WERI-Rb-1 (cell line): ENCODE measurements around the gene H2AZ2.
"Not testable (repeated sequence)": the region's sequence is repeated elsewhere in the genome, so short reads cannot be mapped to it uniquely, and the experiment has no call there.

Experiments used
- DNase-seq: peaks from one replicate; pipeline ENCODE4 v3.0.0-alpha.2; 2020
- H3K27ac ChIP-seq: fragments of 250-450 bp; sonication (Bioruptor Pico); 2 replicates; pipeline ENCODE4 v1.5.1; 2020; ENCODE audit warnings: mild to moderate bottlenecking, moderate library complexity
- H3K27me3 ChIP-seq: fragments of 250-450 bp; sonication (Bioruptor Pico); 2 replicates; pipeline ENCODE4 v1.5.1; 2021; ENCODE audit warnings: mild to moderate bottlenecking, low read depth, moderate library complexity; ENCODE audit not compliant: insufficient read depth, severe bottlenecking
- H3K36me3 ChIP-seq: fragments of 250-450 bp; sonication (Bioruptor Pico); 2 replicates; pipeline ENCODE4 v1.5.1; 2020; ENCODE audit warnings: mild to moderate bottlenecking, moderate library complexity
- H3K4me3 ChIP-seq: 2 replicates; pipeline ENCODE4 v1.5.1; 2011; ENCODE audit warnings: low read depth, mild to moderate bottlenecking, control low read depth, low read length
- H3K9me3 ChIP-seq: fragments of 250-450 bp; sonication (Bioruptor Pico); 2 replicates; pipeline ENCODE4 v1.5.1; 2021; ENCODE audit warnings: mild to moderate bottlenecking, moderate library complexity; ENCODE audit not compliant: severe bottlenecking
- CTCF ChIP-seq: IDR thresholded peaks from 2 replicates; pipeline ENCODE4 v1.5.1; 2011; ENCODE audit warnings: low read depth, mild to moderate bottlenecking, control low read depth, inconsistent platforms, low read length

H2AZ2 gene

GRCh38 chr7:44849259-44849884 lies 1.5 kb upstream of the H2AZ2 start:
- no peaks in the 10 kb centered on the region for H3K27me3 ChIP-seq
- peak overlapping the region; percentile 70 for H3K4me3 ChIP-seq
- TF ChIP-seq CTCF: no peak
- no peaks in the 10 kb centered on the region for H3K9me3 ChIP-seq
- H3K36me3 ChIP-seq: no peaks in the 10 kb centered on the region; the same call in 1 of the 2 replicates
- peak overlapping the region; percentile 100 for H3K27ac ChIP-seq
- DNase-seq: no peak

- peak; percentile 85 for DNase-seq
- peaks cover 8% of the 10 kb centered on the region for H3K36me3 ChIP-seq
- peak overlapping the region; percentile 96 for H3K27ac ChIP-seq
- TF ChIP-seq CTCF: peak; percentile 84
- H3K9me3 ChIP-seq: no peaks in the 10 kb centered on the region
- H3K27me3 ChIP-seq: no peaks in the 10 kb centered on the region
- peak overlapping the region; percentile 94 for H3K4me3 ChIP-seq
Observed at GRCh38 chr7:44847509-44847919, 373 bp downstream of the H2AZ2 start.

GRCh38 chr7:44846816-44847508 lies 925 bp downstream of the H2AZ2 start:
- Histone ChIP-seq H3K36me3 (peaks cover 14% of the 10 kb centered on the region), H3K27me3 (no peaks in the 10 kb centered on the region), H3K9me3 (no peaks in the 10 kb centered on the region), H3K4me3 (peak overlapping the region; percentile 94), H3K27ac (peak overlapping the region; percentile 96)
- no peak for TF ChIP-seq CTCF
- DNase-seq: no peak

GRCh38 chr7:44846390-44846789 lies 1.5 kb downstream of the H2AZ2 start:
- not testable (repeated sequence) for H3K27me3 ChIP-seq, H3K27ac ChIP-seq, H3K9me3 ChIP-seq, DNase-seq
- peak overlapping the region; percentile 94 for H3K4me3 ChIP-seq
- H3K36me3 ChIP-seq: peaks cover 20% of the 10 kb centered on the region

GRCh38 chr7:44845451-44845850 lies 2.4 kb downstream of the H2AZ2 start:
- H3K9me3 ChIP-seq: no peaks in the 10 kb centered on the region
- H3K27me3 ChIP-seq: no peaks in the 10 kb centered on the region
- DNase-seq: no peak
- H3K4me3 ChIP-seq: no peak overlapping the region
- no peak overlapping the region for H3K27ac ChIP-seq
- H3K36me3 ChIP-seq: peaks cover 29% of the 10 kb centered on the region
- TF ChIP-seq CTCF: no peak

GRCh38 chr7:44843440-44843839 lies 4.4 kb downstream of the H2AZ2 start:
- H3K4me3 ChIP-seq, H3K9me3 ChIP-seq, H3K27me3 ChIP-seq, DNase-seq, H3K27ac ChIP-seq: not testable (repeated sequence)
- H3K36me3 ChIP-seq: peaks cover 49% of the 10 kb centered on the region

- not testable (repeated sequence) for H3K4me3 ChIP-seq, H3K27ac ChIP-seq, H3K9me3 ChIP-seq, H3K27me3 ChIP-seq
- peaks cover 55% of the 10 kb centered on the region for H3K36me3 ChIP-seq
- peak; percentile 78 for DNase-seq
Observed at GRCh38 chr7:44842675-44843074, 5.2 kb downstream of the H2AZ2 start.
